ENCODE data around the gene TAS1R3. TPM values are rescaled to one million over a fixed set of nuclear protein-coding genes. Genes with fewer than 3 reads are reported as not detected.

Gene TAS1R3
- total RNA-seq, 2 experiments from 2014 or later, result 1.2 to 1.3 TPM

DNA sequence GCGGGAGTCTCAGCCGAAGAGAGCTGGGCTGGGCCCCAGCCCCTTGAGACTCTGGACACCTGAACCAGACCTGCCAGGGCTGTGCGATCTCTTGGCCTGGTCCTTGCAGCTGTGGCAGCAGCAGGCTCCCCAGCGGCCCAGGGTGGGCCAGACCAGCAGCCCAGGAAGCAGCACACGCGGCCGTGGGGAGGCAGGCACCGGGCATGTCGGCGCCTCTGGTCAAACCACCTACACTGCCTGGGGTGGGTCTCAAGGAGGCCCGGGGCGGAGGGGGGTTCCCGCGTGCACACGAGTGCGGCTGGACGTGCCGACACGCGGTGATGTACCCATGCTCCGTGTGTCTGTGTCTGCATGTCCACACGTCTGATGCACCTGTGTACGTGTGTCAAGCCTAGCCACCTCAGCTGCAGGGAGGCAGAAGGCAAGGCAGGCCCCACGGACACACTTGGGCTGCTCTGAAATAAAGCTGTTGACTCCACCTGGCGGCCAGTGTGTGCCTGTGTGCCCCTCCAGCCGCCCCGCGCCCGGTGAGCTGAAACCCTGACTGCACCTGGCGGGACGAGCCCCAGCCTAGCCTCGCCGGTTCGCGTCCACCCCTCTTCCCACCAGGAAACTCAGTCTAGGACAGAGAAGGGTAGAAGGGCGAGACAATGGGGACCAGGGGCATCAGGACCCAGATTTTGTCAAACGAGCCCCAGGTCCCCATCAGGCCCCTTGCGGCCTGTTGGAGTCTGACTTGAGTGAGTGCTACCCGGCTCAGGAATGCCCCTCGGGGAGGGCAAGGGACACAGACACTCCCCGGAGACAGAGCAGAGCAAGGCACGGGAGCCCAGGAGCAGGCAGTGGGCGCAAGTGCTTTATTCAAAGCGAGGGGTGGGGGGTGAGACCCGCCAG, 39.3 kb upstream of the TAS1R3 start:
- no peaks in the 10 kb centered on the region for H3K4me1 Mint-ChIP-seq
- no peaks in the 10 kb centered on the region for H3K36me3 Mint-ChIP-seq
- POLR2A ChIA-PET, result interaction anchor here (1.1 kb wide), 1 partner anchor 170 kb away, joined by 5 read pairs; no protein-coding TSS in a partner anchor
- no peak overlapping the region for H3K27ac Mint-ChIP-seq
- DNase-seq, result peak; percentile 68
- H3K9me3 Mint-ChIP-seq, result no peaks in the 10 kb centered on the region
- H3K4me3 Mint-ChIP-seq, result no peak overlapping the region
- peak; percentile 79 for ATAC-seq (ENCODE audit: low read depth)
- H3K27me3 Mint-ChIP-seq, result no peaks in the 10 kb centered on the region

DNA sequence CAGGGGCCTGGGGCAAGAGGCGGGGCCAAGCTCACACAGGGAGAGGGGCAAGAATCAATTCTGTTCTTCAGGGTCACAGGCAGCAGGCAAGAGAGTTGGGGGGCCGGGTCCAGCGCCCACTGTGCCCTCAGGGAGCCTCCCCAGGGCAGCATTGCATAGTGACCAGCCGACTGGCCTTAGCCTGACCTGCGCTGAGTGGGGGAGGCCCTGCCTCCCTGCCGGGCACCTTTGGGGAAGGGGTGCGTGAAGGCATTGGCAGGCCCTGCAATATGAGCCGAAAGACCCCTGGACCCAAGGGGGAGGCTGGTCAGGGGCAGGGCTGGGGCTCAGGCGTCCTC, 38.7 kb upstream of the TAS1R3 start:
- Mint-ChIP-seq H3K4me1 (no peaks in the 10 kb centered on the region), H3K27ac (no peak overlapping the region), H3K27me3 (no peaks in the 10 kb centered on the region), H3K4me3 (no peak overlapping the region), H3K36me3 (no peaks in the 10 kb centered on the region), H3K9me3 (no peaks in the 10 kb centered on the region)
- POLR2A ChIA-PET, result interaction anchor here (1.1 kb wide), 1 partner anchor 170 kb away, joined by 5 read pairs; no protein-coding TSS in a partner anchor
- ATAC-seq (ENCODE audit: low read depth) (no peak), DNase-seq (no peak)

DNA sequence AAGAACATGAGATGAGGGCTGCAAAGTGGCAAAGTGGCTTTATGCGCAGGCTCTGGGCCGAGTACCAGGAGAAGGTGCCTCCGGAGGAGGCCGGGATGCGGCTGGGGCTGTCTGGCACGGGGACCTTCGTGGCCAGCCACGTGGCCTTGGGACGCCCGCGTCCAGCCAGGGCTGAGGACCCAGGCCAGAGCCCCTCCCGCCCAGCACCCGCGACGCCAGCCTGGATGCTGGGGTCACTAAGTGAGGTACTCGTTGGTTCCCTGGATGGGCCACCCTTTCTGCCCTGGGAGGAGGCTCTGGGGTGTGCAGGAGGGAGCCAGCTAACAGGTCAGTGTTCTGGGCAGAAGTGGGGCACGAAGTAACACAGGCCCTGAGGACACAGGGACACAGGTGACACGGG, 38.2 kb upstream of the TAS1R3 start:
- Mint-ChIP-seq H3K36me3 (no peaks in the 10 kb centered on the region), H3K27me3 (no peaks in the 10 kb centered on the region), H3K4me1 (no peaks in the 10 kb centered on the region), H3K9me3 (no peaks in the 10 kb centered on the region), H3K4me3 (no peak overlapping the region), H3K27ac (no peak overlapping the region)
- ATAC-seq (ENCODE audit: low read depth) (no peak), DNase-seq (peak; percentile 30)
- POLR2A ChIA-PET, result no interaction called here

DNA sequence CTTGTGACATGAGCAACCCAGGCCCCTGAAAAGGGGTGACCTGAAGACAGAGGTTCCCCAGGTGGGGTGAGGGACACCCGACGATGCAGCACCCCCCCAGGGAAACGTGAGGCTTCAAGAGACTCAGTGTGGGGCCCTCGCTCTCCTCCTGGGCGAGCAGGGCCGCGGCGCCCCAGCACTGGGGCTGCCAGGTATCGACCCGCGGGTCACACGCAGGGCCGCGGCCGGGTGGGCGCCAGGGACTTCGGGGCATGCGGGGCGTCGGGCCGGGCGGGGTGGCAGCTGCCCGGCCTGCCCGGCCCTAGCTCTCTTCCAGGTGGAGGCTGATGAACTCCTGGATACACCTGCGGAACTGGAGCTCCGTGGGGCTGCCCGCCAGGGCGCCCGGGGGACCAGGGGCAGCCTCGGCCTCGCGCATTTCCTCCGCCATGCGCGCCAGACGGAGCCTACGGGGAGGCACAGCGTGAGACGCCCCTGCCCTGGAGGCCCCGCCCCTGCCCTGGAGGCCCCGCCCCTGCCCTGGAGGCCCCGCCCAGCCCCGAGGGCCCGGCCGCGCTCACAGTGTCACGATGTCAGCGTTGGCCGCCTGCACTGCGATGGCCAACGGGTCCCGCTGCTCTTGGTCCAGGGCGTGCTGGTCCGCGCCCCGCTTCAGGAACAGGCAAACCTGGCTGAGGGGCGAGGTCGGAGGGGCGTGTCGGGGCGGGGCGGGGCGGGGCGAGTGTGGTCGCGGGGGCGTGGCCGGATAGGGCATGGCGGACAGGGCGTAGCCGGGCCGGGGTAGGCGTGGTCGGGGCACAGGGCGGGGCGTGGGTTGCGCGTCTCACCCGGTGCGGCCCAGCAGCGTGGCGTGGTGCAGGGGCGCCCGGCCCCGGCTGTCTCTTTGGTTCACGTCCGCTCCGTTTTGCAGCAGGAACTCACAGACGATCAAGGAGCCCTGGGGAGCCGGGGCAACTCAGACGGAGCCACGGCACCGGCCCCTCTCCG, 37.5 kb upstream of the TAS1R3 start:
- POLR2A ChIA-PET, result no interaction called here
- DNase-seq (peak; percentile 31), ATAC-seq (ENCODE audit: low read depth) (no peak)
- Mint-ChIP-seq H3K27ac (no peak overlapping the region), H3K4me1 (no peaks in the 10 kb centered on the region), H3K36me3 (no peaks in the 10 kb centered on the region), H3K27me3 (no peaks in the 10 kb centered on the region), H3K4me3 (no peak overlapping the region), H3K9me3 (no peaks in the 10 kb centered on the region)

DNA sequence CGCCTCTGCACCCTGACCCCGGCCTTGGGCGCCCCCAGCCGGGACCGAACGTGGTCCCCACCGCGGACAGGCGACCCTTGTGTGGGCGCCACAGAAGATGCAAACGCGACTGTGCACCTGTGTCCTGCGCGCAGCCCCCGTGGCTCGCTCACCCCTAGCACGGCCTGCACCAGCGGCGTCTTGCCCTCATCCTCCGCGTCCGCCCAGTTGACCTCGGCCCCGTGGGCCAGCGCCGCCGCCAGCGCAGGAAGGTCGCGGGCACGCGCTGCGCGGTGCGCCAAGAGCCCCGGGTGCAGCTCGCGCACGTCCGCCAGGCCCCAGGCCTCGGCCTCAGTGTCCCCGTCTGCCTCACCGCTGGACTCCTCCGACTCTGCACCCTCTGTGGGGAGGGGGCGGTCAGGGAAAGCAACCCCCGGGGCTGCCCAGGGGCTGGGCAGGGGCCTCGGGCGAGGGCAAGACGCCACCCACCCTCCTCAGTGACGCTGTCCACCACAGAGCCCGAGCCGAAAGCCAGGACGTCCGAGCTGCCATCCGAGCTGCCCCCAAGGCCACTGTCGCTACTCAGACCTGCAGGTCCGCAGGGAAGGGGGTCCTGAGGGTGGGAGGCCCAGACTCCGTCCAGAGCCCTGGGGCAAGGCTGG, 36.7 kb upstream of the TAS1R3 start:
- H3K9me3 Mint-ChIP-seq, result no peaks in the 10 kb centered on the region
- ATAC-seq (ENCODE audit: low read depth), result no peak
- H3K4me1 Mint-ChIP-seq, result no peaks in the 10 kb centered on the region
- H3K4me3 Mint-ChIP-seq, result no peak overlapping the region
- H3K27me3 Mint-ChIP-seq, result no peaks in the 10 kb centered on the region
- POLR2A ChIA-PET, result no interaction called here
- H3K36me3 Mint-ChIP-seq, result no peaks in the 10 kb centered on the region
- DNase-seq, result no peak
- H3K27ac Mint-ChIP-seq, result no peak overlapping the region

DNA sequence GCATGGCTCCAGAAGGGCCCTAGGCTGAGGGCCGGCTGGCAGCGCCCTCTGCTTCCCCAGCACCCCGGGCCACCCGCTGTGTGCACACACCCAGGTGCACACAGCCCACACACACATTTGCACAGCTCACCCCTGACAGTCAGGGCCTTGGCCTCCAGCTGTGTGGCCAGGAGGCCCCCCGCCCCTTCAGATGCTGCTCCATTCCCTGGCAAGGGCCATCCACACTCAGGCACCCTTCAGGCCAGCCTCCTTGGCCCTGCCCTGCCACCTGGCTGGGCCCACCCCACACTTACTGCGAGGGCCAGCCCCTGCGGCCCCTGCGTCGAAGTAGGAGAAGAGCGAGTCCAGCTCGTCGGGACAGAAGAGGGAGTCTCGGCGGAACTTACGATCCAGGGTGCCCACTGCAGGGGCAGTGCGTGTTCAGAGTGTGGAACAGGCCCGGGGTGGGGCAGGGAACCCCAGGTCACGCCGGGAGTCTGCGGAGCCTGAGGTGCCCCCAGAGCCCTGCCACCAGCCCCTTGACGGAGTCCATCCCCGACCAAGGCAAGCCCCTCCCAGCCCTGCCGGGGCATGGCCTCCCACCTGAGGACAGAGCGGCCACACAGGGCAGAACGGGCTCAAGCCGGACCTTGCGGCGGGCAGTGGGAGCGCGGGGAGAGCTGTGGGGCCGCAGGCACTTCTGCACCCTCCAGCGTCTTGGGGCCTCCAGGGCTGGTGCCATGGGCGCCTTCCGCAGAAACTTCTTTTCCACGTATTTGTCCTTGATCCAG, 35.7 kb upstream of the TAS1R3 start:
- DNase-seq (no peak), ATAC-seq (ENCODE audit: low read depth) (no peak)
- Mint-ChIP-seq H3K9me3 (no peaks in the 10 kb centered on the region), H3K4me1 (no peaks in the 10 kb centered on the region), H3K36me3 (no peaks in the 10 kb centered on the region), H3K27me3 (no peaks in the 10 kb centered on the region), H3K27ac (no peak overlapping the region), H3K4me3 (no peak overlapping the region)
- POLR2A ChIA-PET, result no interaction called here

DNA sequence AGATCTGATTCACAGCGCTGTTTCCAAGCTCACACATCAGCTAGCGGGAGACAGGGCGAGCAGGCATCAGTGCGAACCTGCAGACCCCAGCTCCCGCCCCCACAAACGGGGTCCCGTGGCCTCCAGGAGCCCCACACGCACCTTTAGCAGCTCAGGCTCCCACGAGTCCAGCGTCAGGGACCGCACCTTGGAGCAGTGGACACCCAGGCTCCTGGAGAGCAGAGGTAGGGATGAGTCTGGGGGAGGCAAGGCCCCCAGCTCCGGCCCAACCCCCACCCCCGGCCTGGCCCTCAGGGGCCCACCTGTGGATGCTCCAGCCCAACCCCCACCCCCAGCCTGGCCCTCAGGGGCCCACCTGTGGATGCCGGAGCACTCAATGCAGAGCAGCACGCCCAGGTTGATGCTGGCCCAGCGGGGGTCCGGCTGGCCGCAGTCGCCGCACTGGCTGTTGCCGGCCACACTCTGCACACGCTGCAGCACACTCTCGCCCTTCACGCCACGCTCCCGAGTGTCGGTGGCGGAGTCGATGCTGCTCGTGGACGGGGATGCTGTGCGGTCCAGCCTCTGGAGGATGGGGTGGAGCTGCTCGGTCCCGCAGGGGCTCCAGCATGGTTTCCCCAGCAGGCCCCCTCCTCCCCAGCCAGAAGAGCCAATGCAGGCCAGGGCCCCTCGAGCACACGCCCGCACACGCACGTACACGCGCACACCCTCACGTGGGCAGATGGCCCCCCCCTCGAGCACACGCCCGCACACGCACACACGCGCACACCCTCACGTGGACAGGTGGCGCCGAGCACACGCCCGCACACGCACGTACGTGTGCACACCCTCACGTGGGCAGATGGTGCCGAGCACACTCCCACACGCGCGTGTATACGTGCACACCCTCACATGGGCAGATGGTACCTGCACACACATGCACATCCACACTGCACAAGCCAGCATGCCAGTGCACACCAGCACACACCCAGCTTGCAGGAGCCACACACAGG, 34.7 kb upstream of the TAS1R3 start:
- DNase-seq (no peak), ATAC-seq (ENCODE audit: low read depth) (no peak)
- Mint-ChIP-seq H3K27me3 (no peaks in the 10 kb centered on the region), H3K4me1 (no peaks in the 10 kb centered on the region), H3K36me3 (no peaks in the 10 kb centered on the region), H3K9me3 (no peaks in the 10 kb centered on the region), H3K4me3 (no peak overlapping the region), H3K27ac (no peak overlapping the region)
- POLR2A ChIA-PET, result no interaction called here

DNA sequence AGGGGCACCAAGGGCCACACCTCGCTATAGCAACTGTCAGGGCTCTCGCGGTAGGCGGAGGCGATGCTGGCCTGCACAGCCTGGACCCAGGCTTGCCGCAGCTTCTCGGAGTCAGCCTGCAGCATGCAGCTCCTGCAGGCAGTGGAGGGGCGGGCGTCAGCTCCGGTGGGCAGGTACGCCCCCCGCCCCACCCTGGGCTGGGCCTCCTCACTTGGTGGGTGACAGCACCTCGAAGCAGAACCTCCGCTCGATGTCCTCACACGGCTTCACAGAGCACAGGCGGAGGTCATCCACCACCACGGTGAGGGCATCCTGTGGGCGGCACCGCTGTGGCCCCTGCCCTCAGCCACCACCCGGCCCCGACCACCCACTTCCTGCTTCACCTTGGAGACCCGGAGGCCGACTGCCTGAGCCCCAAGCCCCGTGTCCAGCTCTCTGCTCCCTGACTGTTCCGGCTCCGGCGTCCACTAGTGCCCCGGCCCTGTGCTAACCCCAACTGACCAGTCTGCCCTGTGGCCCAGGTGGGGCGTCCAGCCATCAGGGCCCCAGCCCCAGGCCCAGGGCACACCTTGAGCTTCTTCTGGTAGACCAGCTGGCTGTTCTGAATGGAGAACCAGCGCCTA, 33.2 kb upstream of the TAS1R3 start:
- H3K27ac Mint-ChIP-seq, result no peak overlapping the region

DNA sequence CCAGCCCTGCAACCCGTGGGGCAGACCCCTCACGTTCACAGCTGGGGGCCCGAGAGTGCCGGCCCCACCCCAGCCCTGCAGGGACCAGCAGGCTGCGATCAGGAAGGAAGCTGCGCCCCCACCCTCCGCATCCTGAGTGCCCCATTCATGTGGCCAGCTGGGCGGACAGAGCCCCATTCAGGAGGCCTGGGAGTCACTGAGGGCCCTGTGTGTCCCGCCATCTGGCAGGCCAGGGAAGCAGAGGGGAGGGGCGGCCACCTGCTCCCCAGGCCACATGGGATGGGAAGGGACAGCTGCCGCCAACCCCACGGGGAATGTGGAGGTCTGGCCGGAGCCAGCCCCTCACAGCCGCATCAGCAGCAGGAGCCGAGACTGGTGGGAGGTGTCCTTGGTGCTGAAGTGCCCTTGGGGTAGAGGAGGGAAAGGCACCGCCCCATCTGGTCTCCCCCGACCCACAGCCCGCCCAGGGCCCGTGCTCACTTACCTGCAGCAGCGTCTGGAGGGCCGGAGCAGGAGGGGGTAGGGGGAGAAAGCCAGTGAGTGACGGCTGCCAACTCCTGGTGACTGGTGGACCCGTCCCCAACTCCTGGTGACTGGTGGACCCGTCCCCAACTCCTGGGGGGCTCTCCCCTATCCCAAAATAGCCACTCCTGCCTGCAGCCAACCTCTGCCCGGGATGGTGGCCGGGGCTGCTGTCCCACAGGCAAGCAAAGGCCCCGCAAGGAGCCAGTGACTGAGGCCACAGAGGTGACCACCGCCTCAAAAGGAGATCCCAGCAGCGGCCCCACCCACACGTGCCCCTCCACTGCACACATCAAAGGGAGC, 32.0 kb upstream of the TAS1R3 start:
- H3K4me3 Mint-ChIP-seq, result no peak overlapping the region
- H3K36me3 Mint-ChIP-seq, result no peaks in the 10 kb centered on the region
- DNase-seq (no peak), ATAC-seq (ENCODE audit: low read depth) (peak; percentile 13)
- H3K27me3 Mint-ChIP-seq, result no peaks in the 10 kb centered on the region
- no peaks in the 10 kb centered on the region for H3K4me1 Mint-ChIP-seq
- no peak overlapping the region for H3K27ac Mint-ChIP-seq
- POLR2A ChIA-PET, result no interaction called here
- no peaks in the 10 kb centered on the region for H3K9me3 Mint-ChIP-seq

More for the DNA sequence above, 33.2 kb upstream of the TAS1R3 start:
- no peak for ATAC-seq (ENCODE audit: low read depth)
- H3K4me1 Mint-ChIP-seq, result no peaks in the 10 kb centered on the region
- no peaks in the 10 kb centered on the region for H3K36me3 Mint-ChIP-seq
- no peak overlapping the region for H3K4me3 Mint-ChIP-seq
- POLR2A ChIA-PET, result no interaction called here
- no peaks in the 10 kb centered on the region for H3K9me3 Mint-ChIP-seq
- no peaks in the 10 kb centered on the region for H3K27me3 Mint-ChIP-seq
- no peak for DNase-seq

DNA sequence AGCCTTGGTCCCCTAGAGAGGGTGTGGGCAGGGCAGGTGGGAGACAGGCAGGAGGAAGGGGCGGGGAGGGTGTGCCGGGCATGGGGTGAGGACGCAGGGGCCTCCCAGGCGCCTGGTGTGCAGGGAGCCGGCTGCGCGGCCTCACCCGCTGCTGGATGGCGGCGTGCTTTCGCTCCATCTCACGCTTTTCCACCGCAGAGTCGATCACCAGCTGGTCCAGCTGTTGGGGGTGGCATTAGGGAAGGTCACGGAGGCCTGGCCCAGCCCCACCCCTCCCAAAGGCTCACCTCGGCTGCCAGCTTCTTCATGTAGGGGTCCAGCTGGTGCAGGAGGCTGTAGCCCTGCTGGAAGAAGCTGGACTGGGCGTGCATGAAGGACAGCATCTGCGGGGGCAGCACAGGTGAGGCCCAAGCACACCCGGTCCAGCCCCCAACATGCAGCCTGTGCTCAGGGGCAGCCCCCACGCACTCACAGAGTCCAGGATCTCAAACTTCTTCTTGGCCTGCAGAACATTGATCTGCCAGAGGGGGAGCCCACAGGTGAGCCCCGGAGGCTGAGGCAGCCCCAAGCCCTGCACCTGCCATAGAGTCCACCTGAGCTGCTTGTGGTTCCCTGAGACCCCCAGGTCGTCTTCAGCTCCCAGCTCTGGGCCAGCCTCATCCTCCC, 31.3 kb upstream of the TAS1R3 start:
- POLR2A ChIA-PET, result no interaction called here
- no peak overlapping the region for H3K27ac Mint-ChIP-seq
- no peak overlapping the region for H3K4me3 Mint-ChIP-seq
- DNase-seq, result no peak
- H3K9me3 Mint-ChIP-seq, result no peaks in the 10 kb centered on the region
- peaks cover 2% of the 10 kb centered on the region for H3K4me1 Mint-ChIP-seq
- no peaks in the 10 kb centered on the region for H3K36me3 Mint-ChIP-seq
- ATAC-seq (ENCODE audit: low read depth), result peak; percentile 51
- no peaks in the 10 kb centered on the region for H3K27me3 Mint-ChIP-seq

DNA sequence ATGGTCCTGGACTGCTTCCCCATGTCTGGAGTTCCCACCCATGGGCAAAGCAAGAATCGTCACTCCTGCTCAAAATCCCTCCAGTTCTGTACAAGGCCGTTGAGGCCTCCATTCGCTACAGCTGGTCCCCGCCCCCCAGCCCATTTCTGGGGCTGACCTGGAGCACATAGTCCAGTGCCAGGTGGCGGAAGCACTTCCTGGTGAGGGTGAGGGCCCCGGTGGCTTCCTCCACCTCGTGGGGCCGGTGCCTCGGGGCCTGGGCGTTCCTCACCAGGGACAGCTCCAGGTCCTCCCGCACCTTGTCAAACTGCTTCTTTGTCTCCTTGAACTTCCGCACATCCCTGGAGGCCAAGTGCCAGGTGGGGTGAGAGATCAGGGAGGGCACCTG, 30.7 kb upstream of the TAS1R3 start:
- POLR2A ChIA-PET, result no interaction called here
- no peak for ATAC-seq (ENCODE audit: low read depth)
- no peak for DNase-seq
- Mint-ChIP-seq H3K9me3 (no peaks in the 10 kb centered on the region), H3K27me3 (no peaks in the 10 kb centered on the region), H3K27ac (no peak overlapping the region), H3K36me3 (no peaks in the 10 kb centered on the region), H3K4me3 (no peak overlapping the region), H3K4me1 (peaks cover 3% of the 10 kb centered on the region)
